Keratinocyte (primary cell): ENCODE results near the gene PRDX6. TPM values are rescaled to one million over a fixed set of nuclear protein-coding genes. Genes with fewer than 3 reads are reported as not detected.

Experiments
- DNase-seq: peaks from one replicate; pipeline ENCODE4 v3.0.0-alpha.2; 2011; ENCODE audit warnings: low read depth, missing footprints, low spot score
- FAIRE-seq: peaks from 2 replicates; lab custom pipeline; 2011; peaks lifted over from hg19 to GRCh38; lab: Jason Lieb, UNC
- H2AFZ ChIP-seq: 2 replicates; pipeline ENCODE4 v1.6.0; 2012; ENCODE audit warnings: low read length, control low read depth, inconsistent platforms; ENCODE audit not compliant: control insufficient read depth
- H3K27ac ChIP-seq: 2 replicates; pipeline ENCODE4 v1.5.1; 2011; ENCODE audit warnings: low read length; ENCODE audit not compliant: control insufficient read depth, insufficient read depth
- H3K27me3 ChIP-seq: 3 replicates; pipeline ENCODE4 v1.6.0; 2011; ENCODE audit warnings: low read length; ENCODE audit not compliant: control insufficient read depth, insufficient read depth; ENCODE audit errors: extremely low read depth
- H3K36me3 ChIP-seq, 2 experiments: 2 replicates in 1 of 2; 3 replicates in 1 of 2; pipeline ENCODE4 v1.5.1; 2011; ENCODE audit warnings: low read length in 2 of 2, mild to moderate bottlenecking in 1 of 2; ENCODE audit not compliant: control insufficient read depth in 2 of 2, insufficient read depth in 2 of 2; ENCODE audit errors: extremely low read depth in 1 of 2
- H3K4me1 ChIP-seq: 3 replicates; pipeline ENCODE4 v1.5.1; 2011; ENCODE audit warnings: low read length; ENCODE audit not compliant: control insufficient read depth, insufficient read depth; ENCODE audit errors: extremely low read depth
- H3K4me2 ChIP-seq: 3 replicates; pipeline ENCODE4 v1.6.0; 2011; ENCODE audit warnings: low read depth, low read length; ENCODE audit not compliant: control insufficient read depth, insufficient read depth; ENCODE audit errors: extremely low read depth
- H3K4me3 ChIP-seq, 3 experiments: fragments of 200-600 bp in 1 of 3; sonication (generic) in 1 of 3; 2 replicates in 2 of 3; 3 replicates in 1 of 3; pipeline ENCODE4 v1.5.1; 2011 to 2016; ENCODE audit warnings: low read length in 3 of 3, mild to moderate bottlenecking in 3 of 3, control low read depth in 2 of 3, inconsistent platforms in 1 of 3, low read depth in 1 of 3, mixed read lengths in 1 of 3, mixed run types in 1 of 3, moderate library complexity in 1 of 3; ENCODE audit not compliant: control insufficient read depth in 2 of 3, insufficient read depth in 2 of 3; ENCODE audit errors: extremely low read depth in 1 of 3
- H3K79me2 ChIP-seq: 2 replicates; pipeline ENCODE4 v1.6.0; 2012; ENCODE audit warnings: low read length; ENCODE audit not compliant: control insufficient read depth, insufficient read depth
- H3K9ac ChIP-seq: 3 replicates; pipeline ENCODE4 v1.6.0; 2011; ENCODE audit warnings: low read length; ENCODE audit not compliant: control insufficient read depth, insufficient read depth; ENCODE audit errors: extremely low read depth
- H3K9me1 ChIP-seq: 3 replicates; pipeline ENCODE4 v1.6.0; 2011; ENCODE audit warnings: low read length; ENCODE audit not compliant: control insufficient read depth, insufficient read depth; ENCODE audit errors: extremely low read depth
- H3K9me3 ChIP-seq: 2 replicates; pipeline ENCODE4 v1.5.1; 2012; ENCODE audit warnings: low read depth, low read length; ENCODE audit not compliant: control insufficient read depth
- H4K20me1 ChIP-seq: 3 replicates; pipeline ENCODE4 v1.6.0; 2011; ENCODE audit warnings: low read length; ENCODE audit not compliant: control insufficient read depth, insufficient read depth; ENCODE audit errors: extremely low read depth
- CTCF ChIP-seq, 3 experiments: IDR thresholded peaks in 1 of 3; conservative IDR thresholded peaks in 1 of 3; optimal IDR thresholded peaks in 1 of 3; 2 replicates in 2 of 3; 3 replicates in 1 of 3; pipeline versions ENCODE3 to v1.5.1; 2011; ENCODE audit warnings: low read length in 3 of 3, mild to moderate bottlenecking in 3 of 3, moderate library complexity in 2 of 3, control low read depth in 1 of 3, inconsistent platforms in 1 of 3; ENCODE audit not compliant: insufficient read depth in 2 of 3; ENCODE audit errors: extremely low read depth in 1 of 3
- EZH2 ChIP-seq: IDR thresholded peaks from one replicate; pipeline ENCODE4 v1.6.1; 2012; ENCODE audit warnings: inconsistent platforms, mild to moderate bottlenecking, low read length, moderate library complexity
- dilution Hi-C: fragments of 300-500 bp; cut with MboI; formaldehyde crosslinking; loops from one replicate; pipeline ENCODE4 v1.7.0; 2020; ENCODE audit warnings: low sequenced_read_pairs; ENCODE audit not compliant: extremely low pct_ligation_motif_present
- polyA plus RNA-seq, 5 experiments: library from polyadenylated mRNA; depleted of rRNA in 3 of 5; stranded (reverse) in 3 of 5; stranded (forward) in 1 of 5; unstranded in 1 of 5; fragments of >200 nt; gene quantifications; 1 replicate in 1 of 5; 2 replicates in 3 of 5; 3 replicates in 1 of 5; pipeline versions ENCODE4 v1.2.1 to v1.2.3, GENCODE V29; 2011 to 2012; ENCODE audit warnings: missing spikeins in 2 of 5, low read depth in 1 of 5, low replicate concordance in 1 of 5

Gene PRDX6
- polyA plus RNA-seq, 1 donor (not counting 4 experiments of a cell fraction or from before 2014, with no cell fraction given): 248 TPM

- H4K20me1 ChIP-seq: no peaks in the 10 kb centered on the region
- TF ChIP-seq CTCF (optimal IDR thresholded peaks at IDR 0.05 in 1 of 3, IDR thresholded peaks at IDR 0.05 in 1 of 3, conservative IDR thresholded peaks at IDR 0.05 in 1 of 3; ENCODE audit: extremely low read depth in 1 of 3, insufficient read depth in 2 of 3, low read length in 3 of 3) (no peak), EZH2 (no peak)
- no peak overlapping the region for H3K4me2 ChIP-seq
- no peak overlapping the region for H2AFZ ChIP-seq
- H3K27me3 ChIP-seq: no peaks in the 10 kb centered on the region
- H3K9ac ChIP-seq: no peak overlapping the region
- H3K4me1 ChIP-seq: no peaks in the 10 kb centered on the region
- no peaks in the 10 kb centered on the region for H3K9me1 ChIP-seq
- H3K4me3 ChIP-seq: no peak overlapping the region
- DNase-seq: no peak
- peak; percentile 34 for FAIRE-seq
- no peak overlapping the region for H3K27ac ChIP-seq
- dilution Hi-C loops: no loop called here
- no peaks in the 10 kb centered on the region for H3K36me3 ChIP-seq
- H3K9me3 ChIP-seq: no peaks in the 10 kb centered on the region
- no peaks in the 10 kb centered on the region for H3K79me2 ChIP-seq
These were observed 50.2 kb downstream of the PRDX6 start for GRCh38 chr1:173527151-173527826.

GRCh38 chr1:173529106-173529505, 52.0 kb downstream of the PRDX6 start:
- TF ChIP-seq CTCF (optimal IDR thresholded peaks at IDR 0.05 in 1 of 3, IDR thresholded peaks at IDR 0.05 in 1 of 3, conservative IDR thresholded peaks at IDR 0.05 in 1 of 3; ENCODE audit: extremely low read depth in 1 of 3, insufficient read depth in 2 of 3, low read length in 3 of 3): no peak
- no peak for TF ChIP-seq EZH2
- H3K9me1 ChIP-seq: no peaks in the 10 kb centered on the region
- H4K20me1 ChIP-seq: no peaks in the 10 kb centered on the region
- H3K79me2 ChIP-seq: no peaks in the 10 kb centered on the region
- no peaks in the 10 kb centered on the region for H3K36me3 ChIP-seq
- no peak overlapping the region for H3K4me2 ChIP-seq
- H3K27ac ChIP-seq: no peak overlapping the region
- DNase-seq (no peak), FAIRE-seq (no peak)
- dilution Hi-C loops: no loop called here
- H3K4me1 ChIP-seq: no peaks in the 10 kb centered on the region
- H3K27me3 ChIP-seq: no peaks in the 10 kb centered on the region
- no peak overlapping the region for H3K4me3 ChIP-seq
- H3K9me3 ChIP-seq: no peaks in the 10 kb centered on the region
- H3K9ac ChIP-seq: no peak overlapping the region
- no peak overlapping the region for H2AFZ ChIP-seq
